NCI-H345 treated with DMSO at 0.1 percent for 48 hours (cell line): ENCODE measurements around the gene CRTC3.

ENCODE experiments used
- DNase-seq: peaks from one replicate; lab custom pipeline; 2025; ENCODE audit not compliant: unreplicated experiment; lab: John Stamatoyannopoulos, UW

The CRTC3 gene

DNA sequence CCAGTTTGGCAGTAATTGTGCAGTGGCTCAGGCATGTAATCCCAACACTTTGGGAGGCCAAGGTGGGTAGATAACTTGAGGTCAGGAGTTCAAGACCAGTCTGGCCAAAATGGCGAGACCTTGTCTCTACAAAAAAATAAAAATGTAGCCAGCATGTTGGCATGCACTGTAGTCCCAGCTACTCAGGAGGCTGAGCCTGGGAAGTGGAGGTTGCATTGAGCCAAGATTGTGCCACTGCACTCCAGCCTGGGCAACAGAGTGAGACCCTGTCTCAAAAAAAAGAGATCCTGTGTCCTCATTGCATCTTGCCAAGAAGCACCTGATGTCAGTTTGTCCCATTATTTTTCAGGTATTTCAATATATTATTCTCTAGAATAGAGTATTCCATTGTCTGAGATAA is 61.8 kb downstream of the CRTC3 start:
- DNase-seq: no peak

DNA sequence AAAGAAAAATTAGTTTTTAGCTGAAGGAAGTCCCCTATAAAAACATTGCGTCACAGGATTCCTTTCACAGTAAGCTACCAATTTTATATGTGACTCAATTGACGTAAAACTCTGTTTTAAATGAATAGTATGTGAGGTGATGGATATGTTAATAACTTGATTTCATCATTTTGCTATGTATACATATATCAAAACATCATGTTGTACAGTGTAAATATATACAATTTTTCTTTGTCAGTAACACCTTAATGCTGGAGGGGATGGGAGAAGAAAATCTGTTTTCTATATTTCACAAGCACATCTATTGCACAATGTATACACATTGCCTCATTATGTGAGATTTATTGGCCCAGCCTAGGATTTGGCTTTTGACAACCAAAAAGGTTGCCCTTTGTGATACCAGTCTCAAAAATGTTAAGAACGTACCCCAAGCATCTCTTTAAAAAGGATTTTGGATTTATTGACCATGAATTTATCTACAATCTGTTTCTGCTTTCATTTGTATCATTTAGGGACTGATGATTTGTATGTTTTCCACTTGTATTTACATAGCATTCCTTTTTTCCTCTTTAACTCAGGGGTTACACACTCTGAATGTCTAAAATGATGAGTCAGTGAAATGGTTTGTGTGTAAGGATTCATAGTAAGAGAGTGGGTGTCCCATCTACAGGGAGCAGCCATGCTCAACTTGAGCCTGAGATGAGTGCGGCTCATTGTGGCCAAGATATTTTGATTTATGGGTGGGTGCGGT is 62.6 kb downstream of the CRTC3 start:
- no peak for DNase-seq

DNA sequence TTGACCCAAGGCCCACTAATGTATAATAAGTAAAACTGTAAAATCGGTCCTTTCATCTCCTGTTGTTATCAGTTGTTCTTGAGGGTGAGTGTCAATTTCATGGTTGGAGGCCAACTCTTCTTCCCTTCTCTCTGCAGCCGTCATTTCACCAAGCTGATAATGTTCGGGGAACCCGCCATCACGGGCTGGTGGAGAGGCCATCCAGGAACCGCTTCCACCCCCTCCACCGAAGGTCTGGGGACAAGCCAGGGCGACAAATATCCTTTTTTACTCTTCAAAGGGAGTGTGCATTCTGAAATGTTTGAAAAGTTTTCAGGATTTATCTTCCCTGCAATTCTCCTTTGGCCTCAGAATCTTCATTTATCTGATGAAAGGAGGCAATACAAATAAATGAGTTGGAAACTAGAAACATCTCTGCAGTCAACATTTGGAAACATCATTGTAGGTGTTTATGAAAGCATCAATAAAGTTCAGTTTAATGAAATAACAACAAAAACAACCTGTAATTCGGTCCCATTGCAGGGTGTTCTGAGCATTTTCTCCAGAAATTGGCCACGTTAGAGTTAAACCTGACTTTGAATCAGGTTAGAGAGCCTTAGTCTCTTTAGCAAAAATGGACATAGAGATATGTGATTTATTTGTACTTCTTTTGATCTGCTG is 63.9 kb downstream of the CRTC3 start:
- no peak for DNase-seq

DNA sequence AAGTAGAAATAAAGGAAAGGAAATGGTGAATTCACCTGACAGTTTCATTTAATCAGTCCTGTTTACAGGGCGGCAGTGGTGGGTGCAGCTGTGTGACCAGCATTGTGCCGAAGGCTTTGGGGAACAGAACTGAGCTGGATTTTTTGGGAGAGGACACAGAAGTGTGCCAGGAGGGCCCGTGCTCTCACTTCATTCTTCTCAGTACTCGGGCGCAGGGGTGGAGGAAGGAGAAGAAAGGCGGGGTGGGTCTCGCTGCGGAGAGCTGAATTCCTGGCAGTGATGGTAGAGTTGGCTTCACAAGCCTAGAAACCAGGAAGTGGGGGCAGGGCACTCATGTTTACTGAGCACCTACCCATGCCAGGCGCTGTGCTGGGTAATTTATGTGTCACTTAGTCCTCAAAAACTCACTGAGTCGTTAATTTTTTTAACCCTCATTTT is 64.6 kb downstream of the CRTC3 start:
- DNase-seq: no peak

DNA sequence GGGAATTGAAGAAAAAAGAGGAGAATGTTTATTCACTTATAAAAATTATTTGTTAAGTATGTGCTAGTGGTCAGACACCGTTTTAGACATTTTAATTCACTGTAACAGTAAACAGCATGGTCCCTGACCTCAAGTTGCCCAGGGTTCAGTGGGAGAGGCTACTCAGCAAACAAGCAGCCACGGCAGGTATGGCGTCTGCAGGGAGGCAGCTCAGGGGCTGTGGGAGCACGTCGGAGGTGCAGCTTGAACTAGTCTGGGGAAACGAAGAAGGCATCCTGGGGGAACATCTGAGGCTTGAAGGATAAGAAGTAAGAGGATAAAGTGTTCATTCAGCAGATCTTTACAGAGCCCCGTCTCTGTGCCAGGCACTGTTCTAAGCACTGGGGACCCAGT is 66.0 kb downstream of the CRTC3 start:
- DNase-seq: no peak

DNA sequence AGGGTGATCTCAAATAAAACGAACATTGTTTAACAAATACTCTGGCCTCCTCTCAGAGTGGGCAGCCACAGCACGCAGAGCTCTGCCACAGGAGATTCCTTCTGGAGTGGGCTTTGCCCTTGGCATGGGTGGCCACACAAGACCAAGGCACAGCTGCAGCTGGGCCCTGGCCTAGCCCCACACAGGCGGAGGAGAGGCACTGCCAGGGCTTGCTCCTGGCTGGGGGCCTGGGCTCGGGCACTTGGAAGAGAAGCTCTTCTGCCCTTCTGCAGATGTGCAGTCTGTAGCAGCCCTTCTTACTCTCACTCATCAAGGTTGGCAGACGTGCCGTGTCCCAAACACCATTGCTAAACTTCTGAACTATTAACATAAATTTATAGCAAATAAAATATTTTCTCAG is 67.2 kb downstream of the CRTC3 start:
- no peak for DNase-seq

DNA sequence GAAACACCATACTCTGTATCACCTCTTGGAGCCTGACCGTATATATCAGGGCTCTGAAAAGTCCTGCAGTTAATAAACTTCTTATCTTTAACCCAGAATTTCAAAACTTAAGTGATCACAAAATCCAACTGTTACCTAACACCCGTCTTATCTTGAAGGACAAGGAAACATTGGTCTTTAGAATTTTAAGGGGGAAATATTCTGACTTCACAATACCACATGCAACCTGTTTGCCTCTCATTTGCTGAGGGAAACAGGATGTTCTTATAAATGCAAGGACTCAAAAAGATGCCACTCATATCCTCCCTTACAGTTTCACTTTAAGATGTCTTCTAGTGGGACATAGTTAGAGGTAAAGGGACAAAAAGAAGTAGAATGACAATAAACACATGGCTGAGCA is 67.9 kb downstream of the CRTC3 start:
- DNase-seq: no peak

DNA sequence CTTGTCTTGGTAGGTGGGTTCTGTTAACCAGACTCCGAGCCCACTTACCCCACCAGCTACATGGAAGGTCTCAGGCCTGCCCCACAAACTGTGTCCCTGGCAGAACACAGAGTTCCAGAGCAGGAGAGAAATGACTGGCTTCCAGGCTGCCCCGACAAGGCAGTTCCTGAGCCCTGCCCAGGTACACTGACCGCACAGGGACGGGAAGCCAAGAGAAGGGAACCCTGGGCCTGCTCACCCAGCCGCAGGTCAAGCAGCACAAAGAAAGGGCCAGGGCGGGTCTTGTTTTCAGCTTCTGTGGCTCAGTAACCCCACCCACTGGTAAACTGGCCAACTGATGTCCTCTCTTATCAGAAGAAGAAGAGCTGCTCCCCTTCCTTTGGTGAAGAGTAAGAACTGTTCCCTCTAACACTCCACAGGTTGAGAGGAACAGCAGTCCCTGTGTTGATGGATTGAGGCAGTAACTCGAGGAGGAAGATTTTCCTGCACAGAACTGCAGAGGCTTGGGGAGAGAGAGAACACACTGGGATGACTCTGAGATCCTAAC is 68.4 kb downstream of the CRTC3 start:
- no peak for DNase-seq

DNA sequence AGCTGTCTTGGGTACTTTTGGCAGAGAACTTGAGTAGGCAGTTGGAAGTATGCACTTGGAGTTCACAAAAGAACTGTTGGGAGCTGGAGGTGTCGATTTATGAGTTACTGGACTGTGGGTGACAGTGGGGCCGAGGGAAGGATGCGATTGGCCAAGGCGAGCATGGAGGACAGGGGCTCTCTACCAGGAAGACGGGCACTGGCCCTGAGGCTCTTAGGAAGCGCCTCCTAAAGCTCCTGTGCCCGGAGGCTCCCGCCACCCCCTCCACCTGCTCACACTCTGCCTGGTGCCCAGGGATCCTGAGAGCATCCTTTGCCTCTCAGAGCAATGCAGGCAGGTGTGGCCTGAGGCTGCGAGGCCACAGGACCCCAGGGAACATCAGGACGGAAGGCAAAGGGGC is 69.0 kb downstream of the CRTC3 start:
- DNase-seq: no peak

DNA sequence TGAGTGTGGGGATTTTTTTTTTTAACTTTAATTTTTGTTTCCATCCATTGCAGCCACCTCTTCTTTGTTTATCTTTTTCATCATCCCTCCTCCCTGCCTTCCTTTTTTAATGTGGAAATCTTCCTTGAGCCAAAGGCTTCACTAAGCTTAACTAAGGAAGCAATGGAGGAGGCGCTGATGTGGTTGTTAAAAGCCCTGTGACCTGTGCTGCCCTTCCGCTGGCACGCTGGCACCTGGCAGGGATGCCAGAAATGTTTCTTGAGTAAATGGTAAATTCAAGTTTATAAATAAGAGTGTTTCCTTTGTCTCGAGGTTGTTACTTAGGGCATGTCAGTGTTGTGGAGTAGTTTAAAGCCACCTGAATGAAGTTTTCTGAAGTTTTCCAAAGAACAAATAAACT is 69.4 kb downstream of the CRTC3 start:
- no peak for DNase-seq

DNA sequence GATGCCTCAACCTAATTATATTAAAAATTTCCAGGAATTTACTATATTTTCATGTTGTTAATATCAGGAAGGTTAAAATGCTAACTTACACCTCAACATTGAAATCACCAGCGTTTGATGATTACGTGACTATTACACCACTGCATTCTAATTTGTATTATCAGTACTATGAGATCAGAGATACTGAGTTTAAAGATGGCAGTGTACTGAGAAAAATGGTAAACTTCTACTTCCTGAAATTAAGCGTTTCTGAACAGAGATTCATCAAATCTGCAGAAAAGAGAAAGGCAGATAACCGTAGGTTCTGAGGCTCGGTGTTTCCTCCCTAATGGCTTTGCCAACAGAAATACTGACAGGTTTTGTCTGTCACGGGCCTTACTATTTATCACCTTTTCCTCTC is 69.9 kb downstream of the CRTC3 start:
- no peak for DNase-seq

DNA sequence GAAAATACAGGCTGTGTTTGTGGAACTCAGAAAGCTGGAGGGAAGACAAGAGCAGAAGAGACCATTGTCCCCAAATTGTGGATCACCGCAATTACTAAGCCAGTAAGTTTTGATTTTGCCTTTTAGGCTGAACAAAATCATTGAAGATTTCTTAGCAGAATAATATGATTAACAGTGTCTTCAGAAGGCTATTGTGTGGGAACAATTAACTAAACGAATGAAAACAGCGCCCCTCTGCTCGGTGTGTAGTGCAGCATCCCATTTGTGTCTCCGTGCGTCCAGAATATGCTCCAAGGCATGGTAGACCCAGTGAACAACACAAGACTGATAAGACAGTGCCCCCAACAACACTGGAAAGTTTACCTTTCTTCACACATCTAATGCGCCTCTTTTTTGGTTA is 71.2 kb downstream of the CRTC3 start:
- DNase-seq: no peak

DNA sequence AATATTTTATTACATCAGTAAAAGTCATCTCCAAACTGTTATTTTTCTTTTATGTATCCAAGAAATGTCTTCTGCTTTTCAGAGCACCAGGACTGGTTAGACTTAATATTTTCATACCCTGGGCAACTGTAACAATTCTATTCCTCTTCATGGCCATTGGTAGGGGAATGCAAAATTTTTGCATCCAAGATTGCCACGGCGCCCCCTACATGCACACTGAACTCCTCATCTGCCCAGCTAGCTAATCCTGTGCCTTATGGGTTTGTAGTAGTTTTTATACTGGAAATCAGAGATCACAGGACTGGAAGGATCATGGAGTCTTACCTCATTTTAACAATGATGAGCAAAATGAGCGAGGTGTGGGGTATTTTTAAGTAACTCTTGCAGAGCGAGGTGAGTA is 74.2 kb downstream of the CRTC3 start:
- no peak for DNase-seq

DNA sequence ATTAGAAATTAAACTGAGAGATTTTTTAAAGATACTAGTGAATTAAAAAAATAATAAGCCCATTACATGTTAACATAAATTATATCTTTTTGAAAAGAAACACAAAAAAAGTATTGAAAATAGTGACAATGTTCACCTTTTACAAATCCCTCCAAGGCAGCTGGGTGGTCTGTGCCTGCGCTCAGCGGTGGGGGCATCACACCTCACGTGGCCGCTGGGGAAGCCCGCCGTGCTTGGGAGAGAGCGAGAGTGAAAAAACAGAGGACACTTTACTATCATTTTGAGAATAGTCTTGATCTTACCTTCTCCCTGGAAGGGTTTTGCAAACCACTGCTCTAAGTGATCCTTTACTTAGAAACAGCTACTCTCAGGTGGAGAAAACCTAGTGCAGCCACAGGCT is 76.9 kb downstream of the CRTC3 start:
- DNase-seq: no peak

DNA sequence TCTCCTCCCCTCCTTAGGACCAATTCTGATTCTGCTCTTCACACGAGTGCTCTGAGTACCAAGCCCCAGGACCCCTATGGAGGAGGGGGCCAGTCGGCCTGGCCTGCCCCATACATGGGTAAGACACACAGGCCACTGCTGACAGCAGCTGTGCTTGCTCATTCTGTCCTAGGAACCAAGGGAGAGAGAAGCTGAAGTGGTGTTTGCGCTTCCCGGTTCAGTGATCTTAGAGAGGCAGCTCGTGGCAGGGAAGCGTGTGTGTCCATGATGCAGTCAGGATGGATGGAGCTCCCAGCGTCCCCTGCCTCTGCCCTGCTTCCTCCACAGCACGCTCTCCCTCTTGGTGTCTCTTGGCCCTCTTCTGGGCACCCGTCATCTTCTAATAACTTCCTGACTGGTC is 77.6 kb downstream of the CRTC3 start:
- peak; percentile 83 for DNase-seq

DNA sequence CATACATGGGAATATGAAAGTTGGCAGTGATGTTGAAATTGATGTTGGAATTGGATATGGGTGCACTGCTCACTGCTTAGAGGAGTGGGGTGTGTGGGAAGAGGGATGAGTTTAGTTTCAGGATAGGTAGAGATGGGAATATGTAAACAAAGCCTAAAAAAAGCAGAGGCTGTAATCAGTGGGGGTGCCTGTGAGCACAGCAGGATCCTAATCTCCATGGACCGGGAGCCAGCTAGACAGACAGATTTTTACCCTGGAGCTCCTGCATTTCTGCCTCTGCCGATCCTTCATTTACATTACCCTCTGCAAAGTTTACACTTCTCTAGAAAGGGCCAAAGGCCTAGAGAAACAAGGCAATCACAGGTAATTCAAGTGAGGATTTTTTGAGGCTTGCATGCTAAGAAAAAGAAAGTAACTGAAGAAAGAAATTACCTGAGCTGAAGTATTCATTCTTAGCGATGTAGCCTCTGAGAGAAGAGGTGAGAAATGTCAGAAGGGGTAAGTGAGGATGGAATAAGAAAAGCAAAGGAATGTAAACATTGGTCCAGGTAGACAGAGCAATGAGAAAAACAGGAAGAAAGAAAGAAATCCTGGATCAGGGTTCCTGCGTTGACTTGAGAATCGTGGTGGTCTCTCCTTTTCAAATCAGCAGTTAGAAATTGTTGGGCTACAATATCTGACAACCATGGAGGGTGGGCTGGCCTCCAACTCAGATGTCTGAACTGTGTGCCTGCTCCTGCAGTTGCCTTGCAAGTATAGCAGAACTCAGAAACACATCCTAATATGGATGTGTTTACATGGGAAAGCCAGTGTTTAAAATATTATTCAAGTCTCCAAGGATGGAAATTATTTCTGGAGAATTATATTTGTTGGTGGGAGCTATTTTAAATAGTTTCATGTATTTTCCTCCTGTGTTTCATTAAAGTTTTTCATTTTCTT is 79.8 kb downstream of the CRTC3 start:
- DNase-seq: peak; percentile 7

DNA sequence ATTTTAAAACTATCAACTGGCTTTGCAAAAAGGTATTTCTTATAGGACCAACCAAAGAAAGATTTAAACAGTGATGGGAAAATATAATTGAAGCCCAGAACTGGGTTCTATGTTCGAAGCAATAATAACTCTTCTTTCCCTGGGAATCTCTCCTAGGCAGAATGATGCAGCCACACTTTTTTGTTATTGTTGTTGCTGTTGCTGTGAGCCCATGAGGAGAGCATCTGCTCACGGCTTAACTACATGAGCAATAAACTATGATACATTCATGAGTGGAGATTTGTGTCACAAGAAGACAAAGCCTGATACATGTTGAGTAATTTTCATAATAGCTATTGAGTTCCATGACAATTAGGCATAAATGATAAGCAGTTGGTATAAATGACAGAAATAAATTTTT is 80.5 kb downstream of the CRTC3 start:
- DNase-seq: no peak

DNA sequence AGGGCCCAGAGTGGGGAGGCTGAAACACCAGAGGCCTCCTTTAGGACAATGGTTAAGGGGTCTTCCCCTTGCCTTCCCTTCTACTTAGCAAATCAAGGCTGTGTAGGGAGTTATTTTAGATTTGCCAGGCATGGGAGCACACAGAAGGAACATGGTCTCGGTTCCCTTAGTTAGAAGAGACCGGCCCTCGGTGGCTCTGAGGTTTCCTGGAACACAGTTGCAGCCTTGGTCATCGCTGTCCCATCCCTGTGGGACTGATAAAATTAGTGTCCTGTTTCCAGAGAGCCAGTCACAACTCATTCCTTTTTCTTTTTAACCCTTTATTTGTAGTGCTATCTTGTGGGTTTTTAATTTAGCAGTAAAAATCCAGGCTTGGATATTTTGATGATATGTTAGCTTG is 81.4 kb downstream of the CRTC3 start:
- no peak for DNase-seq

DNA sequence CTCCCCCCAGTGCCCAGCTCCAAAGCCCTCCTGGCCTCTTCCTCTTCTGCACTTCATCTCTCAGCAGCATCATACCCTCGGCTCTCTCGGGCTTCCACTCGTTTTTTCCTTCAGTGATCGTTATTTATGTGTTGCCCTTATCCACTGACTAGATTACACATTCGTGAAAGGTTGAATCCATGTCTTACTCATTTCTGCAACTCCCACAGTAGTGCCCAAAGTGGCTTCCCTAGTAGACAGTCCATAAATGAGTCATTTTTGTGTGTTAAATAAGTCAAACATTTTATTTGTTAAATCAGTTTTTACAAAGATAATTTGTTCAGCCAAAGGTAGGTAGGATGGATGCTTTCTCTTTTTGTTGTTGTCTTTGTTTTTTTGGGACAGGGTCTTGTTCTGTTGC is 87.4 kb downstream of the CRTC3 start:
- no peak for DNase-seq

DNA sequence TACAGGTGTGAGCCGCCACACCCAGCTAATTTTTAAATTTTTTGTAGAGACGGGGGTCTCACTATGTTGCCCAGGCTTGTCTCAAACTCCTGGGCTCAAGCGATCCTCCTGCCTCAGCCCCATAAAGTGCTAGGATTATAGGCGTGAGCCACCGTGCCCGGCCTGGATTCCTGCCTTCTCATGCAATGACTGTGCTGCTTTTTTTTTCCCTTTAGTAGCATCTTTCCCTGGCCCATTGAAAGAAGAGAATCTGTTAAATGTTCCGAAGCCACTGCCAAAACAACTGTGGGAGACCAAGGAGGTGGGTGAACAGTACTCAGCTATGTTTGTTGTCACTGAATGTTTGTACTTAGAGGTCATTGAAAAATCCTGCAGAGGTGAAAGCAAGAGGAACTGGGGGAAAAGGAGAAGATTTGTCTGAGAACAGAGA is 88.0 kb downstream of the CRTC3 start:
- peak; percentile 2 for DNase-seq

DNA sequence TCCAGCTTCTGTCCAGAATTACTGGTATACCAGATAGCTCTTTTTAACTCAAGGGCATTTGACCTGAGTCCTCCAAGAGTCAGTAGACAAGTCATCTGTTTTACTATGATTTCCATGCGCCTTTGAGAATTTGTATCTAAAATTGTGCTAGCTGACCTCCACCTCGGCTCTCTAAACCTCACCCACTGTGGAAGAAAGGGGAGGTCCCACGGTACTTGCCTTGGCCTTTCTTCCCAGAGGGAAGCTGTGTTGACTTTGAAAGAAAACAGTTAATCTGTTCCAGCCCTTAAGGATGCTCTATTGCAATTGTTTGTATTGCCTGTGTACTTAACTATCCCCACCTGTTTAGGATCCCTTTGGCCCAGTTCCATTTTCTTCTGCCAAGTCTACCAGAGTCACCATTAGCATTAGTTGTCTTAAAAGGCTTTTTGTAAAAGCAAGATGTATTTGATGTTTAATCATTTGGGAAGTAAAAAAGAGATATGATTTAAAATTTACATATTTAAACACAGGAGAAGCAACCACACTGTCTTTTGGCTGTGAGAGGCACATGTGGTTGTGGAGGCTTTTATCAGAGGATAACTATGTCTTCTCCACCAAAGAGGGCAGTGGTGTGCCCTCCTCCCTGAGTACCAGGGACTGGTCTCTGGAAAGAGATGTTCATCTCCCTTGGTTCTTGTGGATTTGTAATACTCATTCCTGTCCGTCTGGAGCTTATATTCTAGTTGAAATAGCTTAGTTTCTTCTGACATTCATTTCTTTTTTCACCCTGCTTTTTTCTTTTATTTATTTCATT is 88.8 kb downstream of the CRTC3 start:
- DNase-seq: peak; percentile 3
